Measurements from ENCODE around the gene HTR1A.

HTR1A gene

GRCh38 chr5:63958654-63959053, 3.6 kb downstream of the HTR1A start:
- H3K36me3 ChIP-seq (ENCODE audit: control insufficient read depth, low read depth, low read length) = no peaks in the 10 kb centered on the region
- peak overlapping the region; percentile 60 for H3K9ac ChIP-seq (ENCODE audit: low read length)
- peaks cover 9% of the 10 kb centered on the region for H3K27me3 ChIP-seq (ENCODE audit: control insufficient read depth, insufficient read depth, low read length)
- H3K4me1 ChIP-seq (ENCODE audit: control insufficient read depth, low read depth, low read length) = peaks cover 36% of the 10 kb centered on the region
- H3K9me3 ChIP-seq (ENCODE audit: control insufficient read depth, low read depth, low read length) = no peaks in the 10 kb centered on the region
- peak overlapping the region; percentile 41 for H3K27ac ChIP-seq (ENCODE audit: low read length)
- peak overlapping the region; percentile 65 for H3K4me3 ChIP-seq (ENCODE audit: low read length)

- Histone ChIP-seq H3K27me3 (ENCODE audit: control insufficient read depth, insufficient read depth, low read length) (peaks cover 9% of the 10 kb centered on the region), H3K4me1 (ENCODE audit: control insufficient read depth, low read depth, low read length) (peaks cover 33% of the 10 kb centered on the region), H3K36me3 (ENCODE audit: control insufficient read depth, low read depth, low read length) (no peaks in the 10 kb centered on the region), H3K9me3 (ENCODE audit: control insufficient read depth, low read depth, low read length) (no peaks in the 10 kb centered on the region), H3K27ac (ENCODE audit: low read length) (peak overlapping the region; percentile 9), H3K9ac (ENCODE audit: low read length) (no peak overlapping the region), H3K4me3 (ENCODE audit: low read length) (peak overlapping the region; percentile 65)
Observed at GRCh38 chr5:63957617-63958016, 4.6 kb downstream of the HTR1A start.

GRCh38 chr5:63953217-63953616, 9.0 kb downstream of the HTR1A start:
- Histone ChIP-seq H3K4me1 (ENCODE audit: control insufficient read depth, low read depth, low read length) (peaks cover 24% of the 10 kb centered on the region), H3K36me3 (ENCODE audit: control insufficient read depth, low read depth, low read length) (no peaks in the 10 kb centered on the region), H3K4me3 (ENCODE audit: low read length) (no peak overlapping the region), H3K9me3 (ENCODE audit: control insufficient read depth, low read depth, low read length) (no peaks in the 10 kb centered on the region), H3K27me3 (ENCODE audit: control insufficient read depth, insufficient read depth, low read length) (no peaks in the 10 kb centered on the region), H3K27ac (ENCODE audit: low read length) (no peak overlapping the region), H3K9ac (ENCODE audit: low read length) (no peak overlapping the region)

- Histone ChIP-seq H3K9me3 (ENCODE audit: control insufficient read depth, low read depth, low read length) (no peaks in the 10 kb centered on the region), H3K9ac (ENCODE audit: low read length) (no peak overlapping the region), H3K27ac (ENCODE audit: low read length) (no peak overlapping the region)
Observed at GRCh38 chr5:63935103-63935502, 27.1 kb downstream of the HTR1A start.

GRCh38 chr5:63931836-63932235, 30.4 kb downstream of the HTR1A start:
- no peaks in the 10 kb centered on the region for H3K36me3 ChIP-seq (ENCODE audit: control insufficient read depth, low read depth, low read length)
- no peak overlapping the region for H3K27ac ChIP-seq (ENCODE audit: low read length)
- H3K4me3 ChIP-seq (ENCODE audit: low read length) = no peak overlapping the region
- peaks cover 3% of the 10 kb centered on the region for H3K4me1 ChIP-seq (ENCODE audit: control insufficient read depth, low read depth, low read length)
- H3K9ac ChIP-seq (ENCODE audit: low read length) = no peak overlapping the region
- no peaks in the 10 kb centered on the region for H3K9me3 ChIP-seq (ENCODE audit: control insufficient read depth, low read depth, low read length)
- H3K27me3 ChIP-seq (ENCODE audit: control insufficient read depth, insufficient read depth, low read length) = no peaks in the 10 kb centered on the region

More at GRCh38 chr5:63935103-63935502, 27.1 kb downstream of the HTR1A start:
- Histone ChIP-seq H3K4me3 (ENCODE audit: low read length) (no peak overlapping the region), H3K4me1 (ENCODE audit: control insufficient read depth, low read depth, low read length) (peaks cover 3% of the 10 kb centered on the region), H3K27me3 (ENCODE audit: control insufficient read depth, insufficient read depth, low read length) (no peaks in the 10 kb centered on the region), H3K36me3 (ENCODE audit: control insufficient read depth, low read depth, low read length) (no peaks in the 10 kb centered on the region)

GRCh38 chr5:63928451-63928850, 33.8 kb downstream of the HTR1A start:
- H3K9ac ChIP-seq (ENCODE audit: low read length) = no peak overlapping the region
- no peaks in the 10 kb centered on the region for H3K9me3 ChIP-seq (ENCODE audit: control insufficient read depth, low read depth, low read length)
- H3K4me1 ChIP-seq (ENCODE audit: control insufficient read depth, low read depth, low read length) = peaks cover 11% of the 10 kb centered on the region
- no peaks in the 10 kb centered on the region for H3K27me3 ChIP-seq (ENCODE audit: control insufficient read depth, insufficient read depth, low read length)
- no peak overlapping the region for H3K4me3 ChIP-seq (ENCODE audit: low read length)
- no peak overlapping the region for H3K27ac ChIP-seq (ENCODE audit: low read length)
- no peaks in the 10 kb centered on the region for H3K36me3 ChIP-seq (ENCODE audit: control insufficient read depth, low read depth, low read length)

GRCh38 chr5:63923914-63924313, 38.3 kb downstream of the HTR1A start:
- Histone ChIP-seq H3K27me3 (ENCODE audit: control insufficient read depth, insufficient read depth, low read length) (no peaks in the 10 kb centered on the region), H3K9me3 (ENCODE audit: control insufficient read depth, low read depth, low read length) (no peaks in the 10 kb centered on the region), H3K27ac (ENCODE audit: low read length) (no peak overlapping the region), H3K36me3 (ENCODE audit: control insufficient read depth, low read depth, low read length) (no peaks in the 10 kb centered on the region), H3K4me3 (ENCODE audit: low read length) (no peak overlapping the region), H3K9ac (ENCODE audit: low read length) (no peak overlapping the region), H3K4me1 (ENCODE audit: control insufficient read depth, low read depth, low read length) (peaks cover 17% of the 10 kb centered on the region)

GRCh38 chr5:63919763-63920478, 42.3 kb downstream of the HTR1A start:
- Histone ChIP-seq H3K4me3 (ENCODE audit: low read length) (no peak overlapping the region), H3K27me3 (ENCODE audit: control insufficient read depth, insufficient read depth, low read length) (no peaks in the 10 kb centered on the region), H3K9me3 (ENCODE audit: control insufficient read depth, low read depth, low read length) (no peaks in the 10 kb centered on the region), H3K9ac (ENCODE audit: low read length) (no peak overlapping the region), H3K36me3 (ENCODE audit: control insufficient read depth, low read depth, low read length) (no peaks in the 10 kb centered on the region), H3K4me1 (ENCODE audit: control insufficient read depth, low read depth, low read length) (peaks cover 9% of the 10 kb centered on the region), H3K27ac (ENCODE audit: low read length) (no peak overlapping the region)

- H3K36me3 ChIP-seq (ENCODE audit: control insufficient read depth, low read depth, low read length) = no peaks in the 10 kb centered on the region
- H3K4me3 ChIP-seq (ENCODE audit: low read length) = no peak overlapping the region
- H3K27ac ChIP-seq (ENCODE audit: low read length) = no peak overlapping the region
- H3K9me3 ChIP-seq (ENCODE audit: control insufficient read depth, low read depth, low read length) = peaks cover 3% of the 10 kb centered on the region
- H3K9ac ChIP-seq (ENCODE audit: low read length) = no peak overlapping the region
- peaks cover 9% of the 10 kb centered on the region for H3K4me1 ChIP-seq (ENCODE audit: control insufficient read depth, low read depth, low read length)
- no peaks in the 10 kb centered on the region for H3K27me3 ChIP-seq (ENCODE audit: control insufficient read depth, insufficient read depth, low read length)
Observed at GRCh38 chr5:63916786-63917185, 45.5 kb downstream of the HTR1A start.

- Histone ChIP-seq H3K4me3 (ENCODE audit: low read length) (no peak overlapping the region), H3K27me3 (ENCODE audit: control insufficient read depth, insufficient read depth, low read length) (no peaks in the 10 kb centered on the region), H3K9ac (ENCODE audit: low read length) (no peak overlapping the region), H3K9me3 (ENCODE audit: control insufficient read depth, low read depth, low read length) (peaks cover 3% of the 10 kb centered on the region), H3K36me3 (ENCODE audit: control insufficient read depth, low read depth, low read length) (no peaks in the 10 kb centered on the region), H3K4me1 (ENCODE audit: control insufficient read depth, low read depth, low read length) (no peaks in the 10 kb centered on the region), H3K27ac (ENCODE audit: low read length) (no peak overlapping the region)
Observed at GRCh38 chr5:63911871-63912270, 50.4 kb downstream of the HTR1A start.

All from iPS-18a (cell line).